OCI-LY1 (cell line): ENCODE results near the gene AP2B1.
"Not testable (repeated sequence)": the region's sequence is repeated elsewhere in the genome, so short reads cannot be mapped to it uniquely, and the experiment has no call there.

ENCODE experiments used
- H2AFZ ChIP-seq: fragments of 200-600 bp; sonication (generic), shearing (Covaris generic); 2 replicates; pipeline ENCODE4 v1.6.0; 2014; ENCODE audit warnings: antibody characterized with exemption, mild to moderate bottlenecking, low read length
- H3F3A ChIP-seq: fragments of 200-600 bp; sonication (generic), shearing (Covaris generic); 2 replicates; pipeline ENCODE4 v1.6.0; 2014; ENCODE audit warnings: mild to moderate bottlenecking, antibody characterized with exemption, low read length, moderate library complexity; ENCODE audit not compliant: insufficient read depth
- H3K27ac ChIP-seq: fragments of 200-600 bp; sonication (generic); 2 replicates; pipeline ENCODE4 v1.5.1; 2014; ENCODE audit warnings: low read length, mixed run types, mild to moderate bottlenecking, low read depth; ENCODE audit not compliant: poor library complexity, severe bottlenecking
- H3K27me3 ChIP-seq: fragments of 200-600 bp; sonication (generic); 2 replicates; pipeline ENCODE4 v1.6.0; 2014; ENCODE audit warnings: antibody characterized with exemption, mild to moderate bottlenecking, low read length, moderate library complexity; ENCODE audit not compliant: insufficient read depth
- H3K36me3 ChIP-seq: fragments of 200-600 bp; sonication (generic); 2 replicates; pipeline ENCODE4 v1.6.1; 2014; ENCODE audit warnings: mild to moderate bottlenecking, antibody characterized with exemption, low read length, moderate library complexity, mixed read lengths; ENCODE audit not compliant: insufficient read depth
- H3K4me1 ChIP-seq: fragments of 200-600 bp; sonication (generic); 2 replicates; pipeline ENCODE4 v1.5.1; 2014; ENCODE audit warnings: mild to moderate bottlenecking, low read length, moderate library complexity; ENCODE audit not compliant: insufficient read depth, severe bottlenecking
- H3K4me2 ChIP-seq: fragments of 200-600 bp; sonication (generic), shearing (Covaris generic); 2 replicates; pipeline ENCODE4 v1.6.1; 2014; ENCODE audit warnings: low read length
- H3K4me3 ChIP-seq: fragments of 200-600 bp; sonication (generic); 2 replicates; pipeline ENCODE4 v1.5.1; 2014; ENCODE audit warnings: low read length, low read depth, mild to moderate bottlenecking, mixed read lengths; ENCODE audit not compliant: poor library complexity, severe bottlenecking
- H3K79me2 ChIP-seq: fragments of 200-600 bp; shearing (Covaris generic); 2 replicates; pipeline ENCODE4 v1.6.1; 2016; ENCODE audit warnings: mixed run types, low read length, mixed read lengths; ENCODE audit not compliant: insufficient read depth
- H3K9ac ChIP-seq: fragments of 200-600 bp; sonication (generic), shearing (Covaris generic); 2 replicates; pipeline ENCODE4 v1.6.1; 2014; ENCODE audit warnings: mild to moderate bottlenecking, low read length, mixed read lengths
- H3K9me2 ChIP-seq: fragments of 200-600 bp; sonication (generic), shearing (Covaris generic); 2 replicates; pipeline ENCODE4 v1.6.1; 2014; ENCODE audit warnings: low read depth, mild to moderate bottlenecking, low read length, mixed read lengths
- H3K9me3 ChIP-seq: fragments of 200-600 bp; shearing (Covaris generic); 2 replicates; pipeline ENCODE4 v1.6.1; 2014; ENCODE audit warnings: low read length, mixed read lengths
- H4K20me1 ChIP-seq: fragments of 200-600 bp; sonication (generic), shearing (Covaris generic); 2 replicates; pipeline ENCODE4 v1.6.0; 2016; ENCODE audit warnings: mild to moderate bottlenecking, low read length; ENCODE audit not compliant: insufficient read depth
- CTCF ChIP-seq: fragments of 200-600 bp; sonication (generic), shearing (Covaris generic); IDR thresholded peaks from 2 replicates; pipeline ENCODE4 v1.5.1; 2017; ENCODE audit warnings: mild to moderate bottlenecking, antibody characterized with exemption, low read length, moderate library complexity, mixed read lengths
- EZH2 ChIP-seq: fragments of 200-600 bp; sonication (generic), shearing (Covaris generic); IDR thresholded peaks from 2 replicates; pipeline ENCODE4 v1.8.0; 2017; ENCODE audit warnings: borderline replicate concordance, mixed run types, mild to moderate bottlenecking, antibody characterized with exemption, low read length, moderate library complexity, mixed read lengths

AP2B1 gene

GRCh38 chr17:35701491-35701890, 114.4 kb downstream of the AP2B1 start:
- Histone ChIP-seq H2AFZ (no peak overlapping the region), H3K9me3 (no peaks in the 10 kb centered on the region), H3K4me3 (no peak overlapping the region), H3K79me2 (no peaks in the 10 kb centered on the region), H3K9me2 (no peaks in the 10 kb centered on the region), H3K36me3 (no peaks in the 10 kb centered on the region), H3K27ac (no peak overlapping the region), H4K20me1 (no peaks in the 10 kb centered on the region), H3K4me1 (no peaks in the 10 kb centered on the region), H3K4me2 (no peak overlapping the region), H3F3A (no peaks in the 10 kb centered on the region), H3K27me3 (no peaks in the 10 kb centered on the region), H3K9ac (no peak overlapping the region)
- TF ChIP-seq EZH2 (no peak), CTCF (no peak)

GRCh38 chr17:35703308-35703707, 116.2 kb downstream of the AP2B1 start:
- not testable (repeated sequence) for H3K36me3 ChIP-seq, H3K9me2 ChIP-seq, H3F3A ChIP-seq, H3K4me3 ChIP-seq, H3K27ac ChIP-seq, H3K27me3 ChIP-seq, H3K79me2 ChIP-seq, H3K4me1 ChIP-seq, H3K4me2 ChIP-seq, H2AFZ ChIP-seq, H3K9ac ChIP-seq, H3K9me3 ChIP-seq, H4K20me1 ChIP-seq

DNA sequence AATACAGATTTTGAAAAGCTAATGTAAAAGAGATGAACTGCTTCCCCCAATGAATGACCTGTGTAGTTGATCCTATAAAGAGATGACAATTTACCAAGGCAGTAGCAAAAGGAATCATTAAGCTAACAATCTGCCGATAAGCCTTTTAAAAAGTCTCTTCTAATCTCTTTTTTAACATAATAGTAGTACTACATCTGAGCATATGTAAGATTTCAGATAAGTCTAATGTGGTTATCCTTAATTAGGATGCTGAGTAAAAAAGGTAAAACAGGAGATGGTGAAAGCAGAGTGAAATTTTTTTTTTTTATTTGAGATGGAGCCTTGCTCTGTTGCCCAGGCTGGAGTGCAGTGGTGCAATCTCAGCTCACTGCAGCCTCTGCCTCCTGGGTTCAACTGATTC, 118.1 kb downstream of the AP2B1 start:
- no peaks in the 10 kb centered on the region for H4K20me1 ChIP-seq
- H3K36me3 ChIP-seq, result peaks cover 6% of the 10 kb centered on the region; the same call in 1 of the 2 replicates
- no peaks in the 10 kb centered on the region for H3K9me2 ChIP-seq
- no peaks in the 10 kb centered on the region for H3K27me3 ChIP-seq
- H3K4me1 ChIP-seq, result peaks cover 19% of the 10 kb centered on the region
- no peak overlapping the region for H3K4me3 ChIP-seq
- H3F3A ChIP-seq, result no peaks in the 10 kb centered on the region
- H3K9me3 ChIP-seq, result no peaks in the 10 kb centered on the region
- H3K79me2 ChIP-seq, result no peaks in the 10 kb centered on the region
- no peak for TF ChIP-seq CTCF
- no peak for TF ChIP-seq EZH2
- no peak overlapping the region for H3K9ac ChIP-seq
- no peak overlapping the region for H3K27ac ChIP-seq
- H2AFZ ChIP-seq, result no peak overlapping the region
- H3K4me2 ChIP-seq, result no peak overlapping the region

GRCh38 chr17:35705705-35706104, 118.6 kb downstream of the AP2B1 start:
- Histone ChIP-seq H2AFZ (no peak overlapping the region), H3K4me1 (peaks cover 19% of the 10 kb centered on the region), H3F3A (no peaks in the 10 kb centered on the region), H3K4me3 (no peak overlapping the region), H3K27me3 (no peaks in the 10 kb centered on the region), H3K79me2 (no peaks in the 10 kb centered on the region), H4K20me1 (no peaks in the 10 kb centered on the region), H3K9me3 (no peaks in the 10 kb centered on the region), H3K9me2 (no peaks in the 10 kb centered on the region), H3K4me2 (no peak overlapping the region), H3K9ac (no peak overlapping the region), H3K36me3 (peaks cover 6% of the 10 kb centered on the region; the same call in 1 of the 2 replicates), H3K27ac (no peak overlapping the region)
- no peak for TF ChIP-seq CTCF
- TF ChIP-seq EZH2, result no peak
